Glomerular visceral epithelial cell (primary cell): ENCODE data around the gene PDIA5.
A peak's percentile ranks its signal among the peaks of the same experiment; 100 is the strongest.

Source experiments
- DNase-seq: peaks from one replicate; pipeline ENCODE4 v3.0.0-alpha.2; 2016; ENCODE audit errors: extremely low spot score

Gene PDIA5

GRCh38 chr3:123066896-123067688, at the start of gene PDIA5:
PDIA5 (plus strand) TSS chr3:123067025; CDS start chr3:123067165, 140 bp downstream.
- peak; percentile 87 for DNase-seq

GRCh38 chr3:123018683-123019082, 48.1 kb upstream of the PDIA5 start:
- DNase-seq, result no peak

- no peak for DNase-seq
Observed at GRCh38 chr3:123019161-123019560, 47.7 kb upstream of the PDIA5 start.

GRCh38 chr3:123019591-123019990, 47.2 kb upstream of the PDIA5 start:
- DNase-seq, result no peak

GRCh38 chr3:123020709-123021108, 46.1 kb upstream of the PDIA5 start:
- DNase-seq, result no peak

GRCh38 chr3:123021388-123021787, 45.4 kb upstream of the PDIA5 start:
- no peak for DNase-seq

GRCh38 chr3:123021996-123022510, 44.8 kb upstream of the PDIA5 start:
- DNase-seq, result no peak

GRCh38 chr3:123024056-123024455, 42.8 kb upstream of the PDIA5 start:
- no peak for DNase-seq

GRCh38 chr3:123025642-123026521, 40.9 kb upstream of the PDIA5 start:
- DNase-seq, result no peak

- no peak for DNase-seq
Observed at GRCh38 chr3:123026565-123027291, 40.1 kb upstream of the PDIA5 start.

GRCh38 chr3:123027292-123028232, 39.3 kb upstream of the PDIA5 start, which contains the start of gene SEMA5B:
SEMA5B (minus strand) TSS chr3:123027763; CDS start chr3:122961263, 66,500 bp downstream.
- DNase-seq, result no peak

- peak; percentile 57 for DNase-seq
Observed at GRCh38 chr3:123028233-123028828, 38.5 kb upstream of the PDIA5 start.

- DNase-seq, result no peak
Observed at GRCh38 chr3:123031051-123031450, 35.8 kb upstream of the PDIA5 start.

- no peak for DNase-seq
Observed at GRCh38 chr3:123032057-123032456, 34.8 kb upstream of the PDIA5 start.

- DNase-seq, result no peak
Observed at GRCh38 chr3:123034120-123034519, 32.7 kb upstream of the PDIA5 start.

- DNase-seq, result no peak
Observed at GRCh38 chr3:123034996-123035395, 31.8 kb upstream of the PDIA5 start.

GRCh38 chr3:123036352-123037014, 30.3 kb upstream of the PDIA5 start:
- DNase-seq, result no peak

- no peak for DNase-seq
Observed at GRCh38 chr3:123037015-123037375, 29.8 kb upstream of the PDIA5 start.

GRCh38 chr3:123038751-123039150, 28.1 kb upstream of the PDIA5 start:
- DNase-seq, result no peak

- DNase-seq, result no peak
Observed at GRCh38 chr3:123039178-123039577, 27.6 kb upstream of the PDIA5 start.
